GM12878 (cell line): Measurements from ENCODE around the gene PRR35. TPM values are rescaled to one million over a fixed set of nuclear protein-coding genes. Genes with fewer than 3 reads are reported as not detected.

Experiments
- ATAC-seq: fragments of 200-7000 bp; cut with Tn5 transposase; 3 replicates; pipeline ENCODE4 v1.9.1; 2020; ENCODE audit warnings: mild to moderate bottlenecking, moderate library complexity
- BruUV-seq: library from RNA; stranded (reverse); fragments of 400-500 nt; replicated peaks from 2 replicates; lab custom pipeline; 2021; lab: Mats Ljungman, UMichigan
- CTCF ChIA-PET: fragments of 300-600 bp; sonication (Branson Sonifier 250); formaldehyde crosslinking; extraction: SDS; loops from one replicate; lab custom pipeline; 2021; ENCODE audit warnings: inconsistent platforms; lab: Yijun Ruan, JAX
- POLR2A ChIA-PET: fragments of 350-600 bp; formaldehyde crosslinking; extraction: SDS; loops from one replicate; lab custom pipeline; 2021; ENCODE audit warnings: inconsistent platforms; lab: Charles Lee
- RAD21 ChIA-PET: fragments of 300-600 bp; sonication (Branson Sonifier 250); formaldehyde crosslinking; loops from one replicate; lab custom pipeline; 2023; ENCODE audit warnings: antibody characterized with exemption; ENCODE audit not compliant: unreplicated experiment; lab: Charles Lee
- SMC1A ChIA-PET: fragments of 300-600 bp; sonication (Branson Sonifier 250); formaldehyde crosslinking; loops from one replicate; lab custom pipeline; 2023; ENCODE audit not compliant: unreplicated experiment, uncharacterized antibody; lab: Charles Lee
- DNase-seq: peaks from one replicate; pipeline ENCODE4 v3.0.0-alpha.2; 2011; ENCODE audit warnings: low read depth, low spot score
- FAIRE-seq: peaks from 3 replicates; lab custom pipeline; 2011; peaks lifted over from hg19 to GRCh38; lab: Jason Lieb, UNC
- H2AFZ ChIP-seq: 2 replicates; pipeline ENCODE4 v1.6.0; 2011; ENCODE audit warnings: low read depth, low read length, control low read depth; ENCODE audit not compliant: control insufficient read depth
- H3K27ac ChIP-seq: 2 replicates; pipeline ENCODE4 v1.5.1; 2011; ENCODE audit warnings: control low read depth; ENCODE audit not compliant: control insufficient read depth, insufficient read depth
- H3K27me3 ChIP-seq, 2 experiments: replicated peaks in 1 of 2; 2 replicates each; pipeline versions ENCODE4 v1.6.0 to v1.6.1; 2011; ENCODE audit warnings: low read length in 1 of 2; ENCODE audit not compliant: control insufficient read depth in 2 of 2, insufficient read depth in 2 of 2
- H3K36me3 ChIP-seq, 2 experiments: 2 replicates each; pipeline ENCODE4 v1.5.1; 2011; ENCODE audit warnings: low read length in 1 of 2; ENCODE audit not compliant: control insufficient read depth in 2 of 2, insufficient read depth in 2 of 2
- H3K4me1 ChIP-seq: 2 replicates; pipeline ENCODE4 v1.6.1; 2011; ENCODE audit warnings: mild to moderate bottlenecking, low read length, moderate library complexity, mixed read lengths; ENCODE audit not compliant: control insufficient read depth, insufficient read depth
- H3K4me2 ChIP-seq: 2 replicates; pipeline ENCODE4 v1.6.0; 2011; ENCODE audit warnings: control low read depth; ENCODE audit not compliant: control insufficient read depth, insufficient read depth
- H3K4me3 ChIP-seq: fragments of 200-600 bp; sonication (generic); 2 replicates; pipeline ENCODE4 v1.5.1; 2016
- H3K79me2 ChIP-seq: 2 replicates; pipeline ENCODE4 v1.6.0; 2011; ENCODE audit warnings: low read length; ENCODE audit not compliant: control insufficient read depth, insufficient read depth
- H3K9ac ChIP-seq: 2 replicates; pipeline ENCODE4 v1.8.0; 2011; ENCODE audit warnings: low read length, control low read depth, mixed read lengths; ENCODE audit not compliant: control insufficient read depth, insufficient read depth
- H3K9me3 ChIP-seq: replicated peaks from 3 replicates; pipeline ENCODE4 v1.5.1; 2011; ENCODE audit warnings: mild to moderate bottlenecking, low read length; ENCODE audit not compliant: control insufficient read depth, insufficient read depth
- H4K20me1 ChIP-seq: 2 replicates; pipeline ENCODE4 v1.6.0; 2011; ENCODE audit not compliant: control insufficient read depth, insufficient read depth
- BRCA1 ChIP-seq: IDR thresholded peaks from 2 replicates; pipeline ENCODE4 v1.6.1; 2011; ENCODE audit warnings: low read depth, low read length, improper control_type of control experiment
- CBFB ChIP-seq: IDR thresholded peaks from 2 replicates; pipeline ENCODE4 v1.6.1; 2016; ENCODE audit warnings: antibody characterized with exemption, low read depth
- IKZF1 ChIP-seq: fragments of 450-650 bp; conservative IDR thresholded peaks from 2 replicates; pipeline ENCODE4 v1.6.1; 2017; ENCODE audit warnings: antibody characterized with exemption, mild to moderate bottlenecking
- IRF4 ChIP-seq: IDR thresholded peaks from 2 replicates; pipeline ENCODE4 v1.6.1; 2011; ENCODE audit warnings: low read depth, low read length
- MEF2A ChIP-seq: IDR thresholded peaks from 2 replicates; pipeline ENCODE4 v1.6.1; 2011; ENCODE audit warnings: low read depth, mild to moderate bottlenecking, low read length, moderate library complexity; ENCODE audit not compliant: insufficient read depth
- MEF2B ChIP-seq: fragments of 450-650 bp; IDR thresholded peaks from 2 replicates; pipeline ENCODE4 v1.6.1; 2018; ENCODE audit warnings: mild to moderate bottlenecking, moderate library complexity; ENCODE audit not compliant: partially characterized antibody, poor library complexity, severe bottlenecking
- MYC ChIP-seq: IDR thresholded peaks from 2 replicates; pipeline ENCODE4 v1.6.1; 2011; ENCODE audit warnings: mild to moderate bottlenecking, low read length, moderate library complexity, inconsistent platforms; ENCODE audit not compliant: insufficient read depth, insufficient replicate concordance, insufficient read length, severe bottlenecking
- NR2F1 ChIP-seq: fragments of 450-650 bp; conservative IDR thresholded peaks from 2 replicates; pipeline ENCODE4 v1.6.1; 2017; ENCODE audit warnings: mild to moderate bottlenecking
- RAD51 ChIP-seq: fragments of 450-650 bp; IDR thresholded peaks from 2 replicates; pipeline ENCODE4 v1.6.1; 2016; ENCODE audit warnings: moderate library complexity, mild to moderate bottlenecking, inconsistent platforms
- RCOR1 ChIP-seq: conservative IDR thresholded peaks from 2 replicates; pipeline ENCODE4 v1.6.1; 2012; ENCODE audit warnings: low read depth, low read length, improper control_type of control experiment
- SMARCA5 ChIP-seq: fragments of 450-650 bp; IDR thresholded peaks from 2 replicates; pipeline ENCODE4 v1.6.1; 2017; ENCODE audit warnings: mild to moderate bottlenecking
- SREBF1 ChIP-seq: IDR thresholded peaks from 2 replicates; pipeline ENCODE4 v1.6.1; 2012; ENCODE audit warnings: mild to moderate bottlenecking, low read length
- TAF1 ChIP-seq: IDR thresholded peaks from 2 replicates; pipeline ENCODE4 v1.6.1; 2011; ENCODE audit warnings: mild to moderate bottlenecking, low read depth, low read length, borderline replicate concordance
- ZBTB4 ChIP-seq: fragments of 450-650 bp; formaldehyde crosslinking; IDR thresholded peaks from 2 replicates; pipeline ENCODE4 v1.4.0; 2022; ENCODE audit warnings: mild to moderate bottlenecking, moderate library complexity
- WGBS: methylation state at CpG from one replicate; pipeline ENCODE4 v1.1.6; 2016; ENCODE audit warnings: low lambda C conversion rate; ENCODE audit not compliant: insufficient replicate concordance, insufficient coverage; ENCODE audit errors: missing lambda C conversion rate; 5-methylcytosine and 5-hydroxymethylcytosine counted together
- in situ Hi-C: fragments of 300-500 bp; cut with MboI; formaldehyde crosslinking; loops from 9 replicates; pipeline ENCODE4 v1.14.3; 2018; ENCODE audit warnings: mixed read lengths
- intact Hi-C: fragments of 100-400 bp; cut with micrococcal nuclease; formaldehyde crosslinking; loops from one replicate; pipeline ENCODE4 v1.14.2; 2022; ENCODE audit not compliant: unreplicated experiment
- polyA plus RNA-seq, 11 experiments: library from polyadenylated mRNA; depleted of rRNA in 4 of 11; unstranded in 6 of 11; stranded (reverse) in 5 of 11; fragments of >200 nt; fragmentation: Nextera tagmentation in 4 of 11; fragmentation: Illumina TruSeq in 1 of 11; extraction: Ambion mirVana in 4 of 11; extraction: Trizol in 1 of 11; gene quantifications; 1 replicate in 1 of 11; 2 replicates in 10 of 11; pipeline versions ENCODE4 v1.2.1 to v1.2.3, GENCODE V29; 2011 to 2016; ENCODE audit warnings: inconsistent platforms in 2 of 11, missing spikeins in 2 of 11, low read depth in 1 of 11
- total RNA-seq, 4 experiments: library from RNA; depleted of rRNA in 3 of 4; stranded (reverse); fragments of >200 nt in 3 of 4; fragmentation: Illumina TruSeq in 1 of 4; extraction: Trizol in 1 of 4; gene quantifications; 2 replicates each; pipeline versions ENCODE4 v1.2.1 to v1.2.3, GENCODE V29; 2013 to 2021
- TF ChIP-seq, protein P1 (sequence below): fragments of 450-650 bp; IDR thresholded peaks from 2 replicates; pipeline ENCODE4 v1.6.1; 2016; ENCODE audit warnings: mild to moderate bottlenecking
- TF ChIP-seq, protein P2 (sequence below): fragments of 450-650 bp; IDR thresholded peaks from 2 replicates; pipeline ENCODE4 v1.6.1; 2017; ENCODE audit warnings: mild to moderate bottlenecking, moderate library complexity

The PRR35 gene
- total and polyA plus RNA-seq, 10 of the 15 experiments (the other 5 are each of a cell fraction or from before 2014, with no cell fraction given): not detected

DNA sequence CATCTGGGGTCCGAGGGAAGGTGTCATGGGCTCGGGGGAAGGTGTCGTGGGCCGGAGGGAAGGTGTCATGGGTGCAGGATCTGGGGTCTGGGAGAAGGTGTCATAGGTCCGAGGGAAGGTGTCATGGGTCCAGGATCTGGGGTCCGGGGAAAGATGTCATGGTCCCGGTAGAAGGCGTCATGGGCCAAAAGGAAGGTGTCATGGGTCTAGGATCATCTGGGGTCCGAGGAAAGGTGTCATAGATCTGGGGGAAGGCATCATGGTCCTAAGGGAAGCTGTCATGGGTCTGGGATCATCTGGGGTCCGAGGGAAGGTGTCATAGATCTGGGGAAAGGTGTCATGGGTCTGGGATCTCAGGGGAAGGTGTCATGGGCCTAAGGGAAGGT, 30.6 kb downstream of the PRR35 start (continued):
- TF ChIP-seq SMARCA5: no peak
- TF ChIP-seq MEF2A: no peak

DNA sequence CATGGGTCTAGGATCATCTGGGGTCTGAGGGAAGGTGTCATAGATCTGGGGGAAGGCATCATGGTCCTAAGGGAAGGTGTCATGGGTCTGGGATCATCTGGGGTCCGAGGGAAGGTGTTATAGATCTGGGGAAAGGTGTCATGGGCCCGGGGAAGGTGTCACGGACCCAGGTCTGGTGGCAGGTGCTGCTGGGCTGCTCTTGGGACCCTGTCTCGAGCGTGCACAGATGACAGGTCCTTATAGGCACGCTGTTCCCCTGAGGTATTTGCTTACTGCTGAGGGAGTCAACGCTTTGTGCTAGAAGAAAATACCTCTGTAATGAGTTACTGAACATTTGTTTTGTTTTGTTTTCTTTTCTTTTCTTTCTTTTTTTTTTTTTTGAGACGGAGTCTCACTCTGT, 31.0 kb downstream of the PRR35 start:
- Histone ChIP-seq H3K9me3 (no peaks in the 10 kb centered on the region), H3K79me2 (peaks cover 28% of the 10 kb centered on the region), H3K27me3 (no peaks in the 10 kb centered on the region), H3K9ac (0 out of 2 replicates have a peak overlapping the region, but pooled peaks have one; percentile 87), H4K20me1 (no peaks in the 10 kb centered on the region), H3K27ac (no peak overlapping the region), H3K4me1 (peaks cover 15% of the 10 kb centered on the region), H3K4me3 (no peak overlapping the region; the same call in 1 of the 2 replicates), H3K4me2 (peak overlapping the region; percentile 96), H3K36me3 (no peaks in the 10 kb centered on the region), H2AFZ (no peak overlapping the region)
- ChIA-PET CTCF (no interaction called here), RAD21 (no interaction called here), POLR2A (no interaction called here), SMC1A (no interaction called here)
- intact Hi-C loops: no loop called here
- in situ Hi-C loops: no loop called here
- 80% methylated on average over 7 of the region's 8 CpGs for WGBS
- BruUV-seq: TSS peak; percentile 53
- DNase-seq: no peak
- no peak for FAIRE-seq
- ATAC-seq: no peak
- TF ChIP-seq BRCA1 (no peak), CBFB (no peak), IKZF1 (no peak), SREBF1 (no peak), RCOR1 (no peak), NR2F1 (no peak), TAF1 (no peak), IRF4 (no peak), RAD51 (no peak), MEF2B (no peak), MYC (no peak), ZBTB4 (CRISPR knock-in tag) (no peak)
- TF ChIP-seq, protein P1, sequence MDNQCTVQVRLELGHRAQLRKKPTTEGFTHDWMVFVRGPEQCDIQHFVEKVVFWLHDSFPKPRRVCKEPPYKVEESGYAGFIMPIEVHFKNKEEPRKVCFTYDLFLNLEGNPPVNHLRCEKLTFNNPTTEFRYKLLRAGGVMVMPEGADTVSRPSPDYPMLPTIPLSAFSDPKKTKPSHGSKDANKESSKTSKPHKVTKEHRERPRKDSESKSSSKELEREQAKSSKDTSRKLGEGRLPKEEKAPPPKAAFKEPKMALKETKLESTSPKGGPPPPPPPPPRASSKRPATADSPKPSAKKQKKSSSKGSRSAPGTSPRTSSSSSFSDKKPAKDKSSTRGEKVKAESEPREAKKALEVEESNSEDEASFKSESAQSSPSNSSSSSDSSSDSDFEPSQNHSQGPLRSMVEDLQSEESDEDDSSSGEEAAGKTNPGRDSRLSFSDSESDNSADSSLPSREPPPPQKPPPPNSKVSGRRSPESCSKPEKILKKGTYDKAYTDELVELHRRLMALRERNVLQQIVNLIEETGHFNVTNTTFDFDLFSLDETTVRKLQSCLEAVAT: no peak
- TF ChIP-seq, protein P2, sequence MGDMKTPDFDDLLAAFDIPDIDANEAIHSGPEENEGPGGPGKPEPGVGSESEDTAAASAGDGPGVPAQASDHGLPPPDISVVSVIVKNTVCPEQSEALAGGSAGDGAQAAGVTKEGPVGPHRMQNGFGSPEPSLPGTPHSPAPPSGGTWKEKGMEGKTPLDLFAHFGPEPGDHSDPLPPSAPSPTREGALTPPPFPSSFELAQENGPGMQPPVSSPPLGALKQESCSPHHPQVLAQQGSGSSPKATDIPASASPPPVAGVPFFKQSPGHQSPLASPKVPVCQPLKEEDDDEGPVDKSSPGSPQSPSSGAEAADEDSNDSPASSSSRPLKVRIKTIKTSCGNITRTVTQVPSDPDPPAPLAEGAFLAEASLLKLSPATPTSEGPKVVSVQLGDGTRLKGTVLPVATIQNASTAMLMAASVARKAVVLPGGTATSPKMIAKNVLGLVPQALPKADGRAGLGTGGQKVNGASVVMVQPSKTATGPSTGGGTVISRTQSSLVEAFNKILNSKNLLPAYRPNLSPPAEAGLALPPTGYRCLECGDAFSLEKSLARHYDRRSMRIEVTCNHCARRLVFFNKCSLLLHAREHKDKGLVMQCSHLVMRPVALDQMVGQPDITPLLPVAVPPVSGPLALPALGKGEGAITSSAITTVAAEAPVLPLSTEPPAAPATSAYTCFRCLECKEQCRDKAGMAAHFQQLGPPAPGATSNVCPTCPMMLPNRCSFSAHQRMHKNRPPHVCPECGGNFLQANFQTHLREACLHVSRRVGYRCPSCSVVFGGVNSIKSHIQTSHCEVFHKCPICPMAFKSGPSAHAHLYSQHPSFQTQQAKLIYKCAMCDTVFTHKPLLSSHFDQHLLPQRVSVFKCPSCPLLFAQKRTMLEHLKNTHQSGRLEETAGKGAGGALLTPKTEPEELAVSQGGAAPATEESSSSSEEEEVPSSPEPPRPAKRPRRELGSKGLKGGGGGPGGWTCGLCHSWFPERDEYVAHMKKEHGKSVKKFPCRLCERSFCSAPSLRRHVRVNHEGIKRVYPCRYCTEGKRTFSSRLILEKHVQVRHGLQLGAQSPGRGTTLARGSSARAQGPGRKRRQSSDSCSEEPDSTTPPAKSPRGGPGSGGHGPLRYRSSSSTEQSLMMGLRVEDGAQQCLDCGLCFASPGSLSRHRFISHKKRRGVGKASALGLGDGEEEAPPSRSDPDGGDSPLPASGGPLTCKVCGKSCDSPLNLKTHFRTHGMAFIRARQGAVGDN: no peak
